Mesendoderm (in vitro differentiated cells): ENCODE data around the gene PCDHGC3.

Experiments
- DNase-seq: peaks from one replicate; pipeline ENCODE4 v3.0.0; 2013
- H2AK5ac ChIP-seq: 2 replicates; pipeline ENCODE4 v1.6.1; 2013; ENCODE audit warnings: low read length, inconsistent platforms
- H2BK120ac ChIP-seq: 2 replicates; pipeline ENCODE4 v1.6.1; 2013; ENCODE audit warnings: low read depth, mild to moderate bottlenecking, low read length, moderate library complexity, mixed read lengths
- H2BK15ac ChIP-seq: replicated peaks from 2 replicates; pipeline ENCODE4 v1.6.1; 2013; ENCODE audit warnings: low read depth, mild to moderate bottlenecking, moderate library complexity
- H2BK5ac ChIP-seq: 2 replicates; pipeline ENCODE4 v1.6.1; 2013; ENCODE audit warnings: low read length, inconsistent platforms
- H3K18ac ChIP-seq: 2 replicates; pipeline ENCODE4 v1.6.1; 2013; ENCODE audit warnings: mild to moderate bottlenecking, low read length, mixed read lengths
- H3K23ac ChIP-seq: one replicate; pipeline ENCODE4 v1.6.1; 2013; ENCODE audit warnings: low read length
- H3K27ac ChIP-seq: 2 replicates; pipeline ENCODE4 v1.5.1; 2013; ENCODE audit warnings: low read depth, mild to moderate bottlenecking, inconsistent platforms, low read length, moderate library complexity
- H3K27me3 ChIP-seq: 2 replicates; pipeline ENCODE4 v1.6.1; 2013; ENCODE audit warnings: low read length, control low read depth, mild to moderate bottlenecking, inconsistent platforms; ENCODE audit not compliant: insufficient read depth, poor library complexity
- H3K36me3 ChIP-seq: 2 replicates; pipeline ENCODE4 v1.6.1; 2013; ENCODE audit warnings: low read length, inconsistent platforms; ENCODE audit not compliant: control insufficient read depth, insufficient read depth
- H3K4ac ChIP-seq: one replicate; pipeline ENCODE4 v1.6.1; 2013; ENCODE audit warnings: low read depth, mild to moderate bottlenecking, low read length, moderate library complexity
- H3K4me1 ChIP-seq: 2 replicates; pipeline ENCODE4 v1.6.1; 2013; ENCODE audit warnings: low read depth, low read length, inconsistent platforms; ENCODE audit not compliant: control insufficient read depth
- H3K4me2 ChIP-seq: 2 replicates; pipeline ENCODE4 v1.6.1; 2013; ENCODE audit warnings: low read length
- H3K4me3 ChIP-seq: 2 replicates; pipeline ENCODE4 v1.5.1; 2013; ENCODE audit warnings: mild to moderate bottlenecking, low read length
- H3K56ac ChIP-seq: one replicate; pipeline ENCODE4 v1.6.1; 2013; ENCODE audit warnings: low read length
- H3K79me1 ChIP-seq: 2 replicates; pipeline ENCODE4 v1.6.1; 2013; ENCODE audit warnings: low read length, inconsistent platforms
- H3K79me2 ChIP-seq: 2 replicates; pipeline ENCODE4 v1.6.1; 2013; ENCODE audit warnings: mild to moderate bottlenecking, low read length; ENCODE audit not compliant: control insufficient read depth, insufficient read depth
- H3K9ac ChIP-seq: 2 replicates; pipeline ENCODE4 v1.6.1; 2013; ENCODE audit warnings: low read length, inconsistent platforms
- H4K5ac ChIP-seq: one replicate; pipeline ENCODE4 v1.6.1; 2013; ENCODE audit warnings: low read length
- H4K8ac ChIP-seq: one replicate; pipeline ENCODE4 v1.6.1; 2013; ENCODE audit warnings: low read depth, mild to moderate bottlenecking, control low read depth, low read length, moderate library complexity
- WGBS: extraction: QIAGEN DNeasy Blood & Tissue Kit; methylation state at CpG from one replicate; pipeline ENCODE4 v1.1.7; 2013; ENCODE audit warnings: low lambda C conversion rate, missing lambda C conversion rate; ENCODE audit not compliant: insufficient coverage; ENCODE audit errors: extremely low coverage; 5-methylcytosine and 5-hydroxymethylcytosine counted together

PCDHGC3 gene

DNA sequence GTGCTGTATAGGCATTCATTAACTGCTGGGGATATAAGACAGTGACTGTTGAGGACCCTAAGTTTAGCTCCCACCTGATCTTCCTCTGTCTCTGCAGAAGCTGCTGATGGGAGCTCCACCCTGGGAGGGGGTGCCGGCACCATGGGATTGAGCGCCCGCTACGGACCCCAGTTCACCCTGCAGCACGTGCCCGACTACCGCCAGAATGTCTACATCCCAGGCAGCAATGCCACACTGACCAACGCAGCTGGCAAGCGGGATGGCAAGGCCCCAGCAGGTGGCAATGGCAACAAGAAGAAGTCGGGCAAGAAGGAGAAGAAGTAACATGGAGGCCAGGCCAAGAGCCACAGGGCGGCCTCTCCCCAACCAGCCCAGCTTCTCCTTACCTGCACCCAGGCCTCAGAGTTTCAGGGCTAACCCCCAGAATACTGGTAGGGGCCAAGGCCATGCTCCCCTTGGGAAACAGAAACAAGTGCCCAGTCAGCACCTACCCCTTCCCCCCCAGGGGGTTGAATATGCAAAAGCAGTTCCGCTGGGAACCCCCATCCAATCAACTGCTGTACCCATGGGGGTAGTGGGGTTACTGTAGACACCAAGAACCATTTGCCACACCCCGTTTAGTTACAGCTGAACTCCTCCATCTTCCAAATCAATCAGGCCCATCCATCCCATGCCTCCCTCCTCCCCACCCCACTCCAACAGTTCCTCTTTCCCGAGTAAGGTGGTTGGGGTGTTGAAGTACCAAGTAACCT is 35.3 kb downstream of the PCDHGC3 start:
- no peak overlapping the region for H3K4me3 ChIP-seq
- no peak overlapping the region for H2BK15ac ChIP-seq
- no peaks in the 10 kb centered on the region for H3K36me3 ChIP-seq
- H3K9ac ChIP-seq = no peak overlapping the region
- no peak overlapping the region for H2AK5ac ChIP-seq
- H3K4ac ChIP-seq = no peak overlapping the region
- no peak for DNase-seq
- H3K4me2 ChIP-seq = no peak overlapping the region
- H3K27ac ChIP-seq = no peak overlapping the region
- no peak overlapping the region for H3K18ac ChIP-seq
- WGBS = no CpG with 5 or more reads among the region's 14 CpGs
- H4K8ac ChIP-seq = no peak overlapping the region
- H2BK120ac ChIP-seq = no peak overlapping the region
- no peak overlapping the region for H3K23ac ChIP-seq
- no peaks in the 10 kb centered on the region for H3K79me2 ChIP-seq
- no peaks in the 10 kb centered on the region for H3K79me1 ChIP-seq
- H2BK5ac ChIP-seq = no peak overlapping the region
- peaks cover 15% of the 10 kb centered on the region for H3K4me1 ChIP-seq
- no peak overlapping the region for H4K5ac ChIP-seq
- H3K27me3 ChIP-seq = no peaks in the 10 kb centered on the region
- no peak overlapping the region for H3K56ac ChIP-seq

DNA sequence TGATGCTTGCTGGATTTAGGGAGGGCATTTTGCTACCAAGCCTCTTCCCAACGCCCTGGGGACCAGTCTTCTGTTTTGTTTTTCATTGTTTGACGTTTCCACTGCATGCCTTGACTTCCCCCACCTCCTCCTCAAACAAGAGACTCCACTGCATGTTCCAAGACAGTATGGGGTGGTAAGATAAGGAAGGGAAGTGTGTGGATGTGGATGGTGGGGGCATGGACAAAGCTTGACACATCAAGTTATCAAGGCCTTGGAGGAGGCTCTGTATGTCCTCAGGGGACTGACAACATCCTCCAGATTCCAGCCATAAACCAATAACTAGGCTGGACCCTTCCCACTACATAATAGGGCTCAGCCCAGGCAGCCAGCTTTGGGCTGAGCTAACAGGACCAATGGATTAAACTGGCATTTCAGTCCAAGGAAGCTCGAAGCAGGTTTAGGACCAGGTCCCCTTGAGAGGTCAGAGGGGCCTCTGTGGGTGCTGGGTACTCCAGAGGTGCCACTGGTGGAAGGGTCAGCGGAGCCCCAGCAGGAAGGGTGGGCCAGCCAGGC is 36.1 kb downstream of the PCDHGC3 start:
- Histone ChIP-seq H3K9ac (no peak overlapping the region), H4K8ac (no peak overlapping the region), H3K79me2 (no peaks in the 10 kb centered on the region), H2AK5ac (no peak overlapping the region), H3K23ac (no peak overlapping the region), H3K4me1 (peaks cover 15% of the 10 kb centered on the region), H3K56ac (no peak overlapping the region), H3K27ac (no peak overlapping the region), H3K36me3 (peaks cover 2% of the 10 kb centered on the region), H3K4me2 (no peak overlapping the region), H2BK5ac (no peak overlapping the region), H2BK120ac (no peak overlapping the region), H3K4ac (no peak overlapping the region), H2BK15ac (no peak overlapping the region), H3K18ac (no peak overlapping the region), H4K5ac (no peak overlapping the region), H3K79me1 (no peaks in the 10 kb centered on the region), H3K4me3 (no peak overlapping the region), H3K27me3 (no peaks in the 10 kb centered on the region)
- no CpG with 5 or more reads among the region's 4 CpGs for WGBS
- no peak for DNase-seq

DNA sequence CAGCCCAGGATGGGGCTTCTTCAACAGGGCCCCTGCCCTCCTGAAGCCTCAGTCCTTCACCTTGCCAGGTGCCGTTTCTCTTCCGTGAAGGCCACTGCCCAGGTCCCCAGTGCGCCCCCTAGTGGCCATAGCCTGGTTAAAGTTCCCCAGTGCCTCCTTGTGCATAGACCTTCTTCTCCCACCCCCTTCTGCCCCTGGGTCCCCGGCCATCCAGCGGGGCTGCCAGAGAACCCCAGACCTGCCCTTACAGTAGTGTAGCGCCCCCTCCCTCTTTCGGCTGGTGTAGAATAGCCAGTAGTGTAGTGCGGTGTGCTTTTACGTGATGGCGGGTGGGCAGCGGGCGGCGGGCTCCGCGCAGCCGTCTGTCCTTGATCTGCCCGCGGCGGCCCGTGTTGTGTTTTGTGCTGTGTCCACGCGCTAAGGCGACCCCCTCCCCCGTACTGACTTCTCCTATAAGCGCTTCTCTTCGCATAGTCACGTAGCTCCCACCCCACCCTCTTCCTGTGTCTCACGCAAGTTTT is 36.7 kb downstream of the PCDHGC3 start:
- Histone ChIP-seq H3K18ac (peak overlapping the region; percentile 9), H3K27me3 (no peaks in the 10 kb centered on the region), H2AK5ac (no peak overlapping the region), H3K79me1 (no peaks in the 10 kb centered on the region), H2BK5ac (no peak overlapping the region), H3K9ac (peak overlapping the region; percentile 94), H3K4me3 (peak overlapping the region; percentile 33), H2BK15ac (no peak overlapping the region), H3K27ac (no peak overlapping the region), H3K56ac (peak overlapping the region; percentile 99), H3K23ac (no peak overlapping the region), H3K4me2 (peak overlapping the region; percentile 100), H3K4me1 (peaks cover 15% of the 10 kb centered on the region), H4K8ac (no peak overlapping the region), H3K36me3 (peaks cover 2% of the 10 kb centered on the region), H4K5ac (no peak overlapping the region), H2BK120ac (no peak overlapping the region), H3K4ac (no peak overlapping the region), H3K79me2 (no peaks in the 10 kb centered on the region)
- DNase-seq = peak; percentile 97
- WGBS = no CpG with 5 or more reads among the region's 28 CpGs

DNA sequence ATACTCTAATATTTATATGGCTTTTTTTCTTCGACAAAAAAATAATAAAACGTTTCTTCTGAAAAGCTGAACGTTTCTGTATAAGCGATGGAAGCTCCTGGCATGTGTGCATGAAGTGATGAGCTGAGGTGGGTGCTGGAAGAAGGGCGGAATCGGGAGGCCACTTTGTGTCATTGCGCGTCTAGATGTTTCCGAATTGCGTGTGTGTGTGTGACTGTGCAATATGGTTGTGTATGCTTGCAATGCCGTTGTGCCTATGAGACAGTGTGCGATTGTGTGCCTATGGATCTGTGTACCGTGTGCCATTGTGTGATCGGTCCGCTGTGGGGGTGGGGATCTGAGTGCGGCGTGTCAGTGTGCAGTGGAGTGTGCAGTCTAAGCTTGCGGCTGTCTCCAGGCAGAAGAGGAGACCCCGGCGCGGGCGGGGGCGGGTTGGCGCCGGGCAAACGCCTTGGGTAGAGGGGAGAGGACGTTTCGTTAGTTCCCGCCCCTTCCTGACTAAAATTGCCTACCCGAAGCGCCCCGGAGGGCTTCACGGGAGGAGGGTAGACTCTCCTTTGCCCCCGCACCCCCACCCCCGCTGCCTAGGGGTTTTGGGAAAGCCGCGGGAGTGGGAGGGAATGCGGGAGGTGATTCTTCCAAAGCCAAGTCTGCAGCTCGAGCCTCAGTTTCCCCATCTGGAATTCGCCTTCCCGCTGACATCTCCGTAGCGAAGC is 37.3 kb downstream of the PCDHGC3 start:
- Histone ChIP-seq H3K4me3 (peak overlapping the region; percentile 40), H3K27me3 (no peaks in the 10 kb centered on the region), H3K4me2 (peak overlapping the region; percentile 100), H3K4me1 (peaks cover 13% of the 10 kb centered on the region), H3K9ac (peak overlapping the region; percentile 94), H2BK5ac (peak overlapping the region; percentile 83), H4K5ac (no peak overlapping the region), H3K56ac (peak overlapping the region; percentile 99), H2AK5ac (no peak overlapping the region), H3K36me3 (peaks cover 2% of the 10 kb centered on the region), H3K4ac (peak overlapping the region; percentile 81), H2BK120ac (no peak overlapping the region), H3K79me1 (no peaks in the 10 kb centered on the region), H3K18ac (peak overlapping the region; percentile 69), H3K23ac (peak overlapping the region; percentile 48), H3K27ac (peak overlapping the region; percentile 97), H4K8ac (peak overlapping the region; percentile 7), H3K79me2 (no peaks in the 10 kb centered on the region), H2BK15ac (no peak overlapping the region)
- peak; percentile 61 for DNase-seq
- WGBS = no CpG with 5 or more reads among the region's 43 CpGs

DNA sequence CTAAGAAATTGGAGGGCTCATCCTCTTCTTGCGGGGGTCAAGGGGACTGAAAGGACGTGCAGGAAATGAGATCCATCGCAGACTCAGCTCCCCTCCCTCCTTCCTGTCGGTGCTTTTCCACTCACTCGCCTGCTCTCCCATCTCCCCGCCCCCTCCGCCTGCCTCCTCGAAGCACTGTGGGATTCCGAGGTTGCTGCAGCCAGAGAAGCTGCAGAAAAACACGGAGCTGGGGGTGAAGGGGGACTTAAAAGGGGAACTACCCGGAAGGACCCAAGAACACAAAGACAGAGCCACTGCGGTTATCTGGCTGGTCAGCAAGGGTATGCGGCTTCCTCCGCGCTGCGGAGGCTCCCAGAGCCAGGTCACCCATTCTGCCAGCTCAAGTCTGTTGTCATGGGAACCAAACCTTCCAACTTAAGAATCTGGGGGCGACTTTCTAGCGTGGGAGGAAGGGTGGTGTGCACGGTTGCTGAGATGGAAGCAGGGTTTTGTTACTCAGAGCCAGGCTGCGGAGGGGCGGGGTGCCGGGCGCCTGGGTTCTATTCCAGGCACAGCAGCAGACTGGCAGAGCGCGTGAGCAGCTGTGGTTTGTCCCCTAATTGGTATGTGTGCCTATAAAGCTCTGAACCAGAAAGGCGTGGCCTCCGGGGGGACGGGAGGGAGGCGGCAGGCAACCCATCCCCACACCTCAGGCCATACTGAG is 38.0 kb downstream of the PCDHGC3 start:
- Histone ChIP-seq H2BK120ac (peak overlapping the region; percentile 31), H2BK15ac (no peak overlapping the region), H3K9ac (peak overlapping the region; percentile 94), H3K56ac (peak overlapping the region; percentile 99), H4K8ac (no peak overlapping the region), H3K27ac (peak overlapping the region; percentile 97), H3K4ac (peak overlapping the region; percentile 81), H2AK5ac (peak overlapping the region; percentile 40), H3K23ac (no peak overlapping the region), H3K27me3 (no peaks in the 10 kb centered on the region), H3K79me1 (no peaks in the 10 kb centered on the region), H2BK5ac (peak overlapping the region; percentile 65), H3K36me3 (peaks cover 2% of the 10 kb centered on the region), H3K4me2 (peak overlapping the region; percentile 100), H3K18ac (peak overlapping the region; percentile 69), H3K79me2 (no peaks in the 10 kb centered on the region), H3K4me3 (peak overlapping the region; percentile 40), H3K4me1 (peaks cover 9% of the 10 kb centered on the region), H4K5ac (no peak overlapping the region)
- DNase-seq = peak; percentile 93
- no CpG with 5 or more reads among the region's 29 CpGs for WGBS
